Subcutaneous adipose tissue (tissue), 4 donors: Measurements from ENCODE around the gene MINDY4. TPM values are rescaled to one million over a fixed set of nuclear protein-coding genes. Genes with fewer than 3 reads are reported as not detected.

ENCODE experiments used
- CTCF ChIP-seq: fragments of 450-650 bp; IDR thresholded peaks from one replicate; pipeline ENCODE4 v1.5.1; 2016; ENCODE audit warnings: low read depth, mild to moderate bottlenecking, control low read depth, antibody characterized with exemption, moderate library complexity
- total RNA-seq, 4 donors: library from RNA; depleted of rRNA; stranded (reverse); fragments of >200 nt; gene quantifications; one replicate each; pipeline ENCODE4 v1.1.0, GENCODE V29; 2016

The MINDY4 gene
- total RNA-seq, 4 donors from 2014 or later, result 3.7 to 8.5 (median 7.4) TPM

- TF ChIP-seq CTCF, result no peak
Observed at GRCh38 chr7:30852744-30853288, 81.6 kb downstream of the MINDY4 start.

- no peak for TF ChIP-seq CTCF
Observed at GRCh38 chr7:30853576-30853975, 82.4 kb downstream of the MINDY4 start.

GRCh38 chr7:30855936-30856335 lies 84.7 kb downstream of the MINDY4 start:
- TF ChIP-seq CTCF, result no peak

- no peak for TF ChIP-seq CTCF
Observed at GRCh38 chr7:30858576-30858975, 87.4 kb downstream of the MINDY4 start.

GRCh38 chr7:30859202-30859939 lies 88.2 kb downstream of the MINDY4 start:
- TF ChIP-seq CTCF, result no peak

- no peak for TF ChIP-seq CTCF
Observed at GRCh38 chr7:30859940-30860496, 88.8 kb downstream of the MINDY4 start.

GRCh38 chr7:30861612-30862011 lies 90.4 kb downstream of the MINDY4 start:
- TF ChIP-seq CTCF, result no peak
